ENCODE data around the gene IGFBP2.

- TF ChIP-seq CTCF (IDR thresholded peaks at IDR 0.05) (no peak), EZH2 (IDR thresholded peaks at IDR 0.05) (no peak)
Measured at GRCh38 chr2:216594081-216594480, 39.1 kb upstream of the IGFBP2 start.
